NCI-H526 (cell line): ENCODE results near the gene CCDC171.
"Not testable (repeated sequence)": the region's sequence is repeated elsewhere in the genome, so short reads cannot be mapped to it uniquely, and the experiment has no call there.

Source experiments
- DNase-seq, 2 experiments: peaks; one replicate each; lab custom pipeline; 2025; lab: John Stamatoyannopoulos, UW

The CCDC171 gene

DNA sequence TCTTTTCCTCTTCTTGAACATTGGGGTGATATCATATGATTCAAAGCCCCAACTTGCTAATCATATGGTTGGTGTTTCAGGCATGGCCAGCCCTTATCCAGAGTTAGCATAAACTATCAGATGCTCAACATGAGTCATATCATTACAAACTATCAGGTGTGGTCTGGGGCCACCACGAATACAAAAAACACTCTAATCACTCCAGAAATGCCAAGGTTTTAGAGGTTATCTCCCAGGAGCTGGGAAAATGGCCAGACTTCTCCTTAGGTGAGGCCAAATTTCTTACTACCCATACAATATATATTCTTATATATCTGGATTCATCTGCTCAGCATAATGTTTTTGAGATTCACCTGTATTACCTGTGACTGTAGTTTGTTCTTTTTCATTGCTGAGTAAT, 210.5 kb downstream of the CCDC171 start:
- no peak for DNase-seq

DNA sequence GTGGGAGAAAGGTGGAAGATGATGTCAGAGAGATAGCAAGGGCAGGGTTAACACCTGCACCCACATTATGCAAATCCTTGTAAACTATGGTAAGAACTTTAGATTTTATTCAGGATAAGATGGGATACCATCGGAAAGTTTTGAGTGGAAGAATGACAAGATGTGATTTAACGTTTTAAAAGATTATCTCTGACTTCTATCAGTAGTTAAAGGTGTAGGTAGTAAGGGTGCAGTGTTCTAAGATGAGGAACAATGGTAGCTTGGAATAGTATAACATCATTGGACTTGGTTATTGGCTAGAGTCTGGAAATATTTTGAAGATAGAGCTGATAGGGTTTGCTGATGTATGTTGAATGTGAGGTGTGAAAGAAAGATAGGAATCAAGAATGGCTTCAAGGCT, 211.3 kb downstream of the CCDC171 start:
- no peak for DNase-seq

DNA sequence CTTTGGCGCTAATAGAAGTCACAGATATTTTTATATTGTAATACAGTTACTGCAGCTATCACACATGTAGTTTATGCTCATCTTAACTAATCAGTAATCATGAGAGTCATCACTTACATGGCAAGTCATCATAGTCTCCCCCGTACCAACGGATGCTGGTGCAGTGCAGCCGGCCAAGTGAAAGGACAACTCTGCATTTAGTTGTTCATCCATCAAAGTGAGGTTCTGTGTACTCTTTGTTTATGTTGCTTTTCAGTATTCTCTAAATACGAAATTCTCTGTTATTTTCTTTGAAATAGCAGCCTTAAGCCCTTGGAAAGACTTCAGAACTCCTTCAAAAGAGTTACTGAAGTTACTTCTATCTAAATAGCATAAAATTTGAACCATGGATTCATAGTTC, 216.7 kb downstream of the CCDC171 start:
- no peak for DNase-seq

DNA sequence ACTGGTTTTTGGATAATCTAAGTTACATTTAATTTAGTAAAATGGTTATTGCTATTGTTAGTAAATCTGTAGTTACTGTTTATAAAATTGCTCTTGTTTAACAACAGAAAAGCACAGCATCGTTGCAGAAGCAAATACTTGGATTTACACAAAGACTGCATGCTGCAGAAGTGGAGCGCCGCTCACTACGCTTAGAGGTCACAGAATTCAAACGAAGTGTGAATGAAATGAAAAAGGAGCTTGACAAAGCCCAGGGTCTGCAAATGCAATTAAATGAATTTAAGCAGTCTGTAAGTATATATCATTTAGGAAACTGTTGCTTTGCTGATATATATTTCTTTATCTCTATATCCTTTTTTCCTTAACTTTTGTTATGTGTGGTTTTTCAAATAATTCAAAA, 226.0 kb downstream of the CCDC171 start:
- no peak for DNase-seq

DNA sequence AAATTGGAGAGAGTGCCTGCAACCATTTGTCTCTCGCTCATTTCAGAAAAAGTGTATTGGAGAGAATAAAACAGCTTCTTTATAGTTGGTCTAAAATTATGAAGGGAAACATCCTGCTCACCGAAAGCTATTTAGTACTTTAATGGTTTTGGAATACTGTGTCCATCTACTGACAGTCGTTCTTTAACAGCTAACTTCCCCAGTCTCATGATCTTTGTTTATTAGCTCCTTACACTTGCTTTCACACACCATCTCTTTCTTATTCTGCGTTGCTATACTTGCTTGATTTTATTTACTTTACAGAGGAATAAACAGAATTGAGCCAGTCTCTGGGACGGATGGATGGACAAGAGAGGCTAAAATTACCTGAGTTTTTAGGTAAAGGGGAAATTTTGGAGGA, 229.3 kb downstream of the CCDC171 start:
- DNase-seq = no peak

DNA sequence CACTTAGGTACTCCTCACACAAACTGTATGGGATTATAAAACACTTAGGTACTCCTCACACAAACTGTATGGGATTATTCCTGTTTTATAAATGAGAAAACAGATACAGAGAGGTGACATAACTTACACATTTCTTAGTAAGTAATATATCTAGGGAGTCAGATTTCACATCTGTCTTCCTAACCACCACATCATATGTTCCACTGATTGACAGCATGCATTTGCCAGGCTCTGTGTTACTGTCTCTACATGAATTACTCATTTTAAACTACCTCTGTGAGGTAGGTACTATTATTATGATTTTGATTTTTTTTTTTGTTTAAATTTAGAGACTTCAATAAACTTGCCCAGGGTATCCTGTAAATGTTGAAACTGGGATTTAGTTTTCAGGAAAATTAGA, 232.7 kb downstream of the CCDC171 start:
- DNase-seq = no peak

DNA sequence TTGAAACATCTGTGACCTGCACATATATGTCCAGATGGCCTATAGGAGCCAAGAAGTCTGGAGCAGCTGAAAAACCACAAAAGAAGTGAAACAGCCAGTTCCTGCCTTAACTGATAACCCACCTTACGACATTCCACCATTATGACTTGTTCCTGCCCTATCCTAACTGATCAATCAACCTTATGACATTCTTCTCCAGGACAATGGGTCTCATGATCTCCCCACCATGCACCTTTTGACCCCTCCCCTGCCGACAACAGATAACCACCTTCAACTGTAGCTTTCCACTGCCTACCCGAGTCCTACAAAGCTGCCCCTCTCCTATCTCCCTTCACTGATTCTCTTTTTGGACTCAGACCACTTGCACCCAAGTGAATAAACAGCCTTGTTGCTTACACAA, 233.8 kb downstream of the CCDC171 start:
- no peak for DNase-seq

DNA sequence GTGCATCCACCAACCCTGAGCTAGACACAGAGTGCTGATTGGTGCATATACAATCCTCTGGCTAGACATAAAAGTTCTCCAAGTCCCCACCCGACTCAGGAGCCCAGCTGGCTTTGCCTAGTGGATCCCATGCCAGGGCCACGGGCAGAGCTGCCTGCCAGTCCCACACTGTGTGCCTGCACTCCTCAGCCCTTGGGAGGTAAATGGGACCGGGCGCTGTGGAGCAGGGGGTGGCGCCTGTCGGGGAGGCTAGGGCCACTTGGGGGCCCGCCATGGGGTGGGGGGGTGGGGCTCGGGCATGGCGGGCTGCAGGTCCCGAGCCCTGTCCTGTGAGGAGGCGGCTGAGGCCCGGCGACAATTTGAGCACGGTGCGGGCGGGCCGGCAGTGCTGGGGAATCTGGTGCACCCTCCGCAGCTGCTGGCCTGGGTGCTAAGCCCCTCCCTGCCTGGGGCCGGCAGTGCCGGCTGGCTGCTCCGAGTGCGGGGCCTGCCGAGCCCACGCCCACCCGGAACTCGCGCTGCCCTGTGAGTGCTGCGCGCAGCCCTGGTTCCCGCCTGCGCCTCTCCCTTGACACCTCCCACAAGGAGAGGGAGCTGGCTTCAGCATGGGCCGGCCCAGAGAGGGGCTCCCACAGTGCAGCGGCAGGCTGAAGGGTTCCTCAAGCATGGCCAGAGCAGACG, 257.5 kb downstream of the CCDC171 start:
- DNase-seq = not testable (repeated sequence)

DNA sequence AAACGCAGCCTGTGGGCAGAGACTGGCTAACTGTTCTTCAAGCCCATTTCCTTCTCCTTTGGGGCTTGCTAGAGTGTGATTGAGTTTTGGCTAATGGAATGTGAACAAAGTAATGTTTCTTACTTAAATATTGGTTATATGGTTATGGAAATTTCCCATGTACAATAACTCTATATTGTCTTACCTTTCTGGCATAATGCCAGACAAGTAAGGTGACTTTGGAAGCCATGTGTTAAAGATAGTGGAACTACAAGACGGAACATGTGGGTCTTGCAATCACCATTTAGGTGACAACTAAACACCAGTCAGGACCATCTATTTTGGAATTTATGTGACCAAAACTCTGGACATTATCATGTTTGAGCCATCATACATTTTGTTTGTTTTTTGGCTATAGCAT, 260.2 kb downstream of the CCDC171 start:
- DNase-seq = no peak

DNA sequence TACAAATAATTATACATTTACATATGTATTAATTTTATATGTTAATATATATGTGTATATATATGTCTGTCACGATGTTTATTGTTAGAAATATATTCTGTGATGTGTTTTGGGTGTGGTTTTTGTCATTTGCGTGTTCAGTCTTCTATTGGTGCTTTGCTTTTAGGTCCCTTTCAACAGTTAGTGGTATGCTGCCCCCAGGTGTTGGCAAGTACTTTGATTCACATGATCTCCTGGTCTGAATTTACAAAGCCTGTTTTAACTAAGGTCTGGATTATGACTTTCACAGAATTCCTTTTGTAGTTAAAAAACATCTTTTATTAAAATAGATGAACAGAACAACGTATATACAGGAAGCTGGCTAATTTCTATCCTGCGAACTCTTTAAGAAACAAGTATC, 271.5 kb downstream of the CCDC171 start:
- DNase-seq = peak; percentile 70 to 80

DNA sequence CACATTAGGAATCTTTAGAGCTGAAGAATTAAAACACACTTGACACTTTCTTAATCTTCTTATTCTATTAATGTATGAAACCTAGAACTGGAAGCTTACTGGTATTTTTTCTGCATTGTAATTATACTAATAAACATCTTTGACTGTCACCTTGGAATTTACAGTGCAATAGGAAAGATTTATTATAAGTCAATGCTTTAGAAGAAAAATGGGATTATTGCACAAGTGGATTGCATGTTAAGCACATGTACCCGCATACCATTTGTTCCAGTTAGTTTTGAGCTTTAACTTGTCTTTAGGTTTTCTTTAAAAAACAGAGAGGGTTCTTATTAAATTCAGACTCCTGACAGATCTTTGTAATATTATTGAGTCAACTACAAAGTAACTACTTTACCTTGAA, 278.5 kb downstream of the CCDC171 start:
- DNase-seq = no peak

DNA sequence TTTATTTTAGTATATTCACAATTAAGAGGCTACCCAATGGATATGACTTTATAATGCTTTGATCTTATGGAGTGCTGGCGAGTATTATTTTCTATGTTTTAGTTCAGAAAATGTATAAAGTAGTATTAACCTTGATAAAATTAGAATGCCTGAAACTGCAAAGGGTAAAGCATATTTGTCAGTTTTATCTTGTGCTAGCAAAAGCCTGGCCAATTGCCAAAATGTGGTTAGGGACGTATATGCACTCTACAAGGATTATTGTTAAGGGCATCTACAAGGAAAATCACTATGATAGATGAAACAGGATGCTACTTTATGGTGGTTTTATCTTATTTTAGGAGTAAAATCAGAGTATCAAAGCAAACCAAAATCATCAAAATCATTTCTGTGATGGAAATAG, 281.7 kb downstream of the CCDC171 start:
- peak in 1 of 2 experiments; percentile 21 for DNase-seq

DNA sequence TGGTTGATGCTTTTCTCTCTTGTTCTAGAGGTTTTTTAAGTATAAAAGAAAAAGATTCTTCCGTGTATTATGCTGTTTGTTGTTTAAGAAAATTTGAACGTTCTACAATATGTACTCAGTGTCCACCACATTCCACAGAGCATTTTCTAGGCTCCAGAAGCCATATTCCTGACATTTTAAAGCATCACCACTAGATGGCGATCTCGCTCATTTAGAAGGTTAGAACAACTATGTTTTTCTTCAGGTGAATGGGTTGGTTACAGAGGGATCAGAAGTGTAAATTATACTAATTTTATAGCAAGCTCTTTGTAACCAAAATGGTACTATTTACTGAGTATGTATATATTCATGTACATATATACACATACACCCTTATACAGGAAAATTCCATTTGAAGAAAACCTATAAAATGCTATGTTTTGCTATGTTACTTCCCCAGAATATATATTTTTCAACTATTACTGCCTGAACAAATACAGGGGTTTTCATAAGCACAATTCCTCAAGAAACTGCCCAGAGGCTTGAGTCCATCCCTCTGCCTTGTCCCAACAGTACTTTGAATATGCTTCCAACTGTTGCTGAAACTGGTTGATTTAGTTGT, 284.3 kb downstream of the CCDC171 start:
- peak; percentile 30 to 91 for DNase-seq

DNA sequence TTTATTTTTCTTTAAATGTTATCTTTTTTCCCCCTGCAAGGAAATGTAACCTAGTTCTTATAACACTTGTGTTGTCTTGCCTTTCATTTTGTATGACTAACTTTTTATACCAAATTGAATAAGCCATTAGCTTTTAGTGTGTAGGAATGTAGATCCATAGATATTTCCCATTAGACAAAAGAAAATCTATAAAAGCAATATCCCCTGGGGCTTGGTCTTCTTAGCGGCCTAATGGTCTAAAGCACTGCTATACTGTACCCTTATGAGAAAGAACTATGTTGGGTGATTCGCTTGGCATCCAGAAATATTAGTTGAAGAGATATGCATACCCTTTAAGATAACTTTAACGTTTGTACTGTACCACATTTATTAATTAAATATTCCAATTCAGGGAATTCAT, 289.2 kb downstream of the CCDC171 start:
- DNase-seq = no peak

DNA sequence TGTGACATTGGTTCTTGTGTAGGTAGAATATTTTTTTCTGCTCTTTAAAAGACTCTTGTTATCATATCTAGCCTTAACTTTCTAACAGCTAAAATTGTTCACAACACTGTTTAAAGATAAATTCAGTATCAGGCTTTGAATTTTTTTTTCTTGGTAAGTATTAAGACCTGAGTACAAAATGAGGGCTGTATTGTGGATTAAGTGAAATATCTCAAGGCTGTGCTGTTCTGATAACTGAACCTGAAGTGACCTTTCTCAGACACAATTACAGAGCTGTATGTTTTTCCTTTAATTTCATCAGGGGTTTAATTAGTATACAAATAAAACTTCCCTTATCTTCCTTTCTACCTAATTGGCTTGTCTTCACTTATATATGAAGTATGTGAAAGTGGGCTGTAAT, 290.5 kb downstream of the CCDC171 start:
- DNase-seq = no peak

DNA sequence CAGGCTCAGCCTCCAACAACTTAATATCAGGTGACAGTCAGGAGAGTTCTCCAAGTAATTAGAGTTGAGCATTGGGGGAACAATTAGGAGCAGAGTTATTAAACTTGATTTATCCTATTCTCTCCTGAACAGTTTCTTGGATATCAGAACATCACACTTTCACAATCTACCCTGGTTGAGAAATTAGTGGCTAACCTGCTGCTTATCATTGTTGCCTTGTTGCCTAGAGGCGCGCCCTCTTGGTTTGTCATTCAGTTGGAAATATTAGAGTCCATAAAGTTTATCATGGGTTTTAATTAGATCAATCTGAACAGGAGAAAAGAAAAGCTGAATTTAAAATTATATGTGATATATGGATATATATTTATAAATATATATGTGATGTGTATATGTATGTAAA, 291.1 kb downstream of the CCDC171 start:
- no peak for DNase-seq

DNA sequence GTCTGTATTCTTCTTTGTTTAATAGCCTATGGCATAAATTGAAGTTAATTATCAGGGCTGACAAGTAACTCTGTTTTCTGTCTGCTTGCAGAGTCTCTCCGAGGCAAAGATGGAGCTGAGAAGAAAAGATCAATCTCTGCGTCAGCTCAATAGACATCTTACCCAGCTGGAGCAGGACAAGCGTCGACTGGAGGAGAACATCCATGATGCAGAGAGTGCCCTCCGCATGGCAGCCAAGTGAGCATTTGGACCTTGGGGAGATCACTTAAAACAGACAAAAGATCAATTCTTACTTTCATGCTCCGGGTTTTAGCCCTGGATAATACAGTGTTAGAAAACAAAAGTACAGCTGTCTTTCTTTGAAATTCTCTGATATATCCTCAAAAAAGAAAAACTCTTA, 293.8 kb downstream of the CCDC171 start:
- no peak for DNase-seq

DNA sequence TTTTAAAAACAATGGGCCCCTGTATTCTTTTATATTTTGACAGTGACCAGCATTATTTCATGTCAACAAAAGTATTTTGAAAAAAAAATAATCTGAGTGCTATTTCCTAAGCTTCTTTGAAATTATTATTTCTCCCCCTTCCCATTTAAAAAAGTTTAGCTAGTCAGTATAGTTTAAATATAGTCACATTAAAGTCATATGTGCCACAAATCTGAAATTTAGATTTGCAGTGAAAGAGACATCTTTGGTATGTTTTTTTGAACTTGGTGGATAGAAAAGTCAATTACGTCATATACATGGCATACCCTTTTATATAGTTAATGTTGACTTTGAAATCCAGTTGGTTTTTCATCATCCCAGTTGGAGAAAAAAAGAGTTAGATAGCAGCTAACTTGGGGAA, 297.0 kb downstream of the CCDC171 start:
- DNase-seq = no peak

DNA sequence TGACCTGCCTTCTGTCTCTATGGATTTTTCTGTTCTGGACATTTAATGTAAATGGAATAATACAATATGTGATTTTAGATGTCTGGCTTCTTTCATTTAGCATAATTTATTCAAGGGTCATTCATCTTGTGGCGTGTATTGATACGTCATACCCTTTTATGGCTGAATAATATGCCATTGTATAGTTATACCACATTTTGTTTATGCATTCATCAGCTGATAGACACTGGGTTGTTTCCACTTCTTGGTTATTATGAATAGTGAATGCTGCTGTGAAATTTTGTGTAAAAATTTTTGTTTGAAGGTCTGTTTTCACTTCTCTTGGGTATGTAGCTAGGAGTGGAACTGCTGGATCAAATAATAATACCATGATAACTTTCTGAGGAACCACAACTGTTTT, 298.9 kb downstream of the CCDC171 start:
- DNase-seq = no peak

DNA sequence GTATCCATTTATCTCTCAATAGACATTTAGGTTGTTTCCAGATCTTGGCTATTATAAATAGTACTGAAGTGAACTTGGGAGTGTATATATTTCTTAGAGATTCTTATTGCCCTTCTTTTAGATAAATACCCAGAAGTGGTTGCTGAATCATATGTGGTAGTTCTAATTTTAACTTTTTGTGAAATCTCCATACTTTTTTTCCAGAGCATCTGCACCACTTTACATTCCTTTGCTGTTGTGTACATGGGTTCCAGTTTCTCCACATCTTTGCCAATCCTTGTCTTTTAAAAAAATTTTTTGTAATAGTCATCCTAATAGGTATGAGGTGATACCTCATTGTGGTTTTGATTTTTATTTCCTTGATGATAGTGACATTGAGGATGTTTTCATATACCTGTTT, 303.7 kb downstream of the CCDC171 start:
- no peak for DNase-seq

DNA sequence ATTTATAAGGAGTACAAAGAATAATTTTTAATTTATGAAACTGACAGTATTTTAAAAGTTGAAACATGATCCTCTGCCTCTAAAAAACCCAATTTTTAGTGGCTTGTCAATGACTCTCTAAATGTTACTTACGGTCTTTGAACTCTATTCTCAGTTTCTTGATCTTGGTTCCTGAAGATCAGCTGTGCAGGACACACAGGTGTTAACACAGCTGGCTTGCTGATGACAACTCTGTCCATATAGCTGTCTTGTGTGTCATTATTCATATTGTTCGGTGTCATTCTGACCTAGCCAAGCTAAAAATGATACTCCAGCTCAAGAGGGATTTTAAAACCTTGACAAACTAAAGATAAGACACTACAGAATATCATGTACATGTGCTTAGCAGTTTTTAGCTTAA, 314.5 kb downstream of the CCDC171 start:
- DNase-seq = no peak

DNA sequence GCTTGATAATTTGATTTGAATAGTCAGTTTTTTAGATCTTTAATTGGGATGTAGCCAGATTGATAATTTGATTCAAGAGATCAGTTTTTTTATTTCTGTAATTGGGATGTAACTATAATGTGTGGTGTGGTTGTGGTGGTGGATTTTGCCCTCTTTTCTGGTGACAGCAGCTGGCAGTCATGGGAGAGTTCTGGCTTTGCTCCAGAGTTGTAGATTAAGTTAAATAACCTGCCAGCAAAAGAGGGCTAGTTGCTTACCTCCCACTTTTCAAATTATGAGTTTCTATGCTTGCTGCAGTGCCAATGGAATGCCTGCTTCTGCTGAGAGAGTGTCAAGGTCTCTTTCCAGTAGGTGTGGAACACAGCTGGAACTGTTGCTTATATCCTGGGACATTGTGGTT, 315.1 kb downstream of the CCDC171 start:
- DNase-seq = no peak

DNA sequence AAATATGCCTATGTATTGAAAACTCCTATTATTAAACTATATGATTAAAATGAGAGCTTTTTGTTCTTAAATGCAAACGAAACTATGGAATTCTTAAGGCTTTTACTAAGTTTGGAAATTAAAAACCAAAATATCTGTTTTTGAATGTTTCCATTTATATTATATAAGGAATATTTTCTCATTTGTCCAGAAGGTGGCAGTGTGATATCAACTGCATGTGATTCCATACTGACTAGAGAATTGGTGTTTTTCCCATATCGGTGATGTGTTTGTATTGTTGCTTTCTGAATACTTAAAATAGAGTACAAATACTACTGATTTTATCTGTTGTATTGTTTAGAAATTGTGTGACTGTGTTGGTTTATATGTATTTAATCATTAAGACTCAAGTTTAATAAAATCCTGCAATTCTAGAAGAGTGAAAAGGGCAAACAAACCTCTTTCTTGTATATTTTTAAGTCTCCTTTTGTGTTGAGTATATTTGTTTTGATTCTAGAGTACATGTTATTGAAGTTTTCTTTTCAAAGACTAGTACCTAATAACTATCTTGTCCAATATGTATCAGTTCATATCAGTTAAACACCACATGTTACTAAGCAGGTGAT, 320.8 kb downstream of the CCDC171 start:
- DNase-seq = peak; percentile 63 to 90

DNA sequence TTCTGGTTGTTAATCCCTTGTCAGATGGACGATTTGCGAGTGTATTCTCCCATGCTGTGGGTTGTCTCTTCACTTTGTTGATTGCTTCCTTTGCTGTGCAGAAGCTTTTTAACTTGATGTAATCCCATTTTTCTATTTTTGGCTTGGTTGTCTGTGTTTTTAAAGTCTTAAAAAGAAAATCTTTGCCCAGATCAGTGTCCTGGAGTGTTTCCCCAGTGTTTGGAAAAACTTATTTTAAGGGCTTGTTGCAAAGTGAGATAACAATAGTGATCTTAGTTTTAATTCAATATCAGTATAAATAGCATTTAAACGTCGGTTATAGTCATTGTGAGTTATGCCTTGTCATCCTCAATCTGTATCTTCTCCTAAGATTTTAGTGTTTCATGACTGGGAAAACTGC, 329.5 kb downstream of the CCDC171 start:
- DNase-seq = no peak
